ENCODE results near the gene FILIP1L.

Gene FILIP1L

GRCh38 chr3:99810403-99810802 lies 303.9 kb downstream of the FILIP1L start:
- H3K27me3 ChIP-seq (replicated peaks; ENCODE audit: control insufficient read depth, insufficient read depth, low read length), result no peaks in the 10 kb centered on the region
- no peaks in the 10 kb centered on the region for H3K36me3 ChIP-seq (ENCODE audit: control insufficient read depth, insufficient read depth, low read length)
- TF ChIP-seq, protein P1, sequence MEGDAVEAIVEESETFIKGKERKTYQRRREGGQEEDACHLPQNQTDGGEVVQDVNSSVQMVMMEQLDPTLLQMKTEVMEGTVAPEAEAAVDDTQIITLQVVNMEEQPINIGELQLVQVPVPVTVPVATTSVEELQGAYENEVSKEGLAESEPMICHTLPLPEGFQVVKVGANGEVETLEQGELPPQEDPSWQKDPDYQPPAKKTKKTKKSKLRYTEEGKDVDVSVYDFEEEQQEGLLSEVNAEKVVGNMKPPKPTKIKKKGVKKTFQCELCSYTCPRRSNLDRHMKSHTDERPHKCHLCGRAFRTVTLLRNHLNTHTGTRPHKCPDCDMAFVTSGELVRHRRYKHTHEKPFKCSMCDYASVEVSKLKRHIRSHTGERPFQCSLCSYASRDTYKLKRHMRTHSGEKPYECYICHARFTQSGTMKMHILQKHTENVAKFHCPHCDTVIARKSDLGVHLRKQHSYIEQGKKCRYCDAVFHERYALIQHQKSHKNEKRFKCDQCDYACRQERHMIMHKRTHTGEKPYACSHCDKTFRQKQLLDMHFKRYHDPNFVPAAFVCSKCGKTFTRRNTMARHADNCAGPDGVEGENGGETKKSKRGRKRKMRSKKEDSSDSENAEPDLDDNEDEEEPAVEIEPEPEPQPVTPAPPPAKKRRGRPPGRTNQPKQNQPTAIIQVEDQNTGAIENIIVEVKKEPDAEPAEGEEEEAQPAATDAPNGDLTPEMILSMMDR (IDR thresholded peaks at IDR 0.05; ENCODE audit: insufficient read depth, low read length, poor library complexity, severe bottlenecking), result no peak
- no peak overlapping the region for H3K4me3 ChIP-seq (replicated peaks; ENCODE audit: low read depth, low read length)
- no peak for DNase-seq (ENCODE audit: extremely low read depth, insufficient read length)

DNA sequence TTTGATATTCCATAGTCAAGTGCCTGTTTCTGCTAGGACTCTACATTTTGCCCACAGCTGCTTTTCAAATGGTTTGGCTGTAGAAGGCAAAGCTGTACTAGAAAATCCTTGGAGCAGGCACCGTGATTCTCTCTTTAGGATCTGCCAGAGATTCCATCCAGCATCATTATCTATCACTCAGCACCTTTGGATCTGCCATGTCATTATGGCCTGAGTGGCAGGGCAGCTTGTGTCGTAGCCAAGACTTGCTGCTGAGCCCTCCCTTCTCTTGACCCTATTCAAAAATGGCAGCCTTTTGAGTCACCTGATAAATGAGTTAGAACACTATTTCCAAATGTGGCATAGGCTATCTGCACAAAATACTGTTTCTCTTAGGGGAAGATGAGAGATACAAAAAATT lies 304.7 kb downstream of the FILIP1L start:
- DNase-seq (ENCODE audit: extremely low read depth, insufficient read length), result no peak
- TF ChIP-seq, protein P1 (IDR thresholded peaks at IDR 0.05; ENCODE audit: insufficient read depth, low read length, poor library complexity, severe bottlenecking), result no peak
- Histone ChIP-seq H3K4me3 (replicated peaks; ENCODE audit: low read depth, low read length) (no peak overlapping the region), H3K27me3 (replicated peaks; ENCODE audit: control insufficient read depth, insufficient read depth, low read length) (no peaks in the 10 kb centered on the region), H3K36me3 (ENCODE audit: control insufficient read depth, insufficient read depth, low read length) (no peaks in the 10 kb centered on the region)

DNA sequence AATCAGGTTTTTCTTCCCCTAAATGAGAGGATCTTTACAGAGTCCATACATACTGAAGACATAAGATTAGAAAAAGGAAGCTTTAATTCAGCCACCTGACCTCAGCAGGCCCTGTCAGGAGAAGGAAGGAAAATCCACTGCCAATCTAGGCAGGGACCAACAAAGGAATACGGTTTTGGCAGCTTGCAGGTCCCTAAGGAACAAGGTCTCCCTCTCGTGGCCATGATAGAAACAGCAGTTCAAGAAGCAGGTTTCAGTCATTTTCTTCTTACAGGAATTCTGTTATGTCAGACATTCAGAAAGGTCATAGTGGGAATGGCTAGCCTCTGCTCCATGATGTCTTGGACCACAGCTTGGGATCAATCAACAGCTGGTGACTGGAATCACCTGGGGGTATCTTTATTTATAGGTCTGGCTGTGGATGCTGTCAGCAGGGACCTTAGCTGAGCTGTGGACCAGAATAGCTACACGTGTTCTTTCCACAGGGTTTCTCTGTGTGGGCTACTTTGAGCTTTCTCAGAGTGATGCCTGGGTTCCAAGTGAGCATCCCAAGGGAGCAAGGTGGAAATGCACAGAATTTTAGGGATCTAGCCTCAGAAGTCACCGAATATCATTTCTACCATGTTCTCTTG lies 306.0 kb downstream of the FILIP1L start:
- TF ChIP-seq, protein P1 (IDR thresholded peaks at IDR 0.05; ENCODE audit: insufficient read depth, low read length, poor library complexity, severe bottlenecking), result peak; percentile 85
- no peaks in the 10 kb centered on the region for H3K36me3 ChIP-seq (ENCODE audit: control insufficient read depth, insufficient read depth, low read length)
- DNase-seq (ENCODE audit: extremely low read depth, insufficient read length), result no peak
- H3K27me3 ChIP-seq (replicated peaks; ENCODE audit: control insufficient read depth, insufficient read depth, low read length), result no peaks in the 10 kb centered on the region
- no peak overlapping the region for H3K4me3 ChIP-seq (replicated peaks; ENCODE audit: low read depth, low read length)

- DNase-seq (ENCODE audit: extremely low read depth, insufficient read length), result no peak
- Histone ChIP-seq H3K4me3 (replicated peaks; ENCODE audit: low read depth, low read length) (no peak overlapping the region), H3K36me3 (ENCODE audit: control insufficient read depth, insufficient read depth, low read length) (no peaks in the 10 kb centered on the region), H3K27me3 (replicated peaks; ENCODE audit: control insufficient read depth, insufficient read depth, low read length) (no peaks in the 10 kb centered on the region)
- TF ChIP-seq, protein P1 (IDR thresholded peaks at IDR 0.05; ENCODE audit: insufficient read depth, low read length, poor library complexity, severe bottlenecking), result no peak
Observed at GRCh38 chr3:99805160-99805559, 309.1 kb downstream of the FILIP1L start.

- Histone ChIP-seq H3K4me3 (replicated peaks; ENCODE audit: low read depth, low read length) (no peak overlapping the region), H3K27me3 (replicated peaks; ENCODE audit: control insufficient read depth, insufficient read depth, low read length) (no peaks in the 10 kb centered on the region), H3K36me3 (ENCODE audit: control insufficient read depth, insufficient read depth, low read length) (no peaks in the 10 kb centered on the region)
- DNase-seq (ENCODE audit: extremely low read depth, insufficient read length), result no peak
- TF ChIP-seq, protein P1 (IDR thresholded peaks at IDR 0.05; ENCODE audit: insufficient read depth, low read length, poor library complexity, severe bottlenecking), result no peak
Observed at GRCh38 chr3:99803297-99803696, 311.0 kb downstream of the FILIP1L start.

GRCh38 chr3:99799422-99799821 lies 314.9 kb downstream of the FILIP1L start:
- H3K27me3 ChIP-seq (replicated peaks; ENCODE audit: control insufficient read depth, insufficient read depth, low read length), result no peaks in the 10 kb centered on the region

More at GRCh38 chr3:99799422-99799821, 314.9 kb downstream of the FILIP1L start:
- Histone ChIP-seq H3K36me3 (ENCODE audit: control insufficient read depth, insufficient read depth, low read length) (no peaks in the 10 kb centered on the region), H3K4me3 (replicated peaks; ENCODE audit: low read depth, low read length) (no peak overlapping the region)
- TF ChIP-seq, protein P1 (IDR thresholded peaks at IDR 0.05; ENCODE audit: insufficient read depth, low read length, poor library complexity, severe bottlenecking), result no peak
- no peak for DNase-seq (ENCODE audit: extremely low read depth, insufficient read length)

Measured in GM06990 (cell line).